ENCODE measurements around the gene IL25. TPM values are rescaled to one million over a fixed set of nuclear protein-coding genes. Genes with fewer than 3 reads are reported as not detected.

IL25 gene
- polyA plus RNA-seq, 2 of the 4 experiments (the other 2 are of a cell fraction), result not detected

GRCh38 chr14:23359722-23360447 lies 12.7 kb upstream of the IL25 start:
- no peaks in the 10 kb centered on the region for H3K4me1 ChIP-seq
- ATAC-seq (no peak; a peak in 1 of 6 replicates), FAIRE-seq (no peak), DNase-seq (ENCODE audit: low read depth in 1 of 2, low spot score in 1 of 2) (no peak)
- H3K4me2 ChIP-seq, result no peak overlapping the region
- ChIA-PET CTCF (interaction anchor here (0.6 to 9.6 kb wide), 10 partner anchors 10 to 127 kb away, joined by 3 to 80 read pairs (median 4); partner anchors contain the start of gene CMTM5), POLR2A (no interaction called here)
- TF ChIP-seq RAD21 (conservative IDR thresholded peaks at IDR 0.05 in 1 of 2, IDR thresholded peaks at IDR 0.05 in 1 of 2), result no peak
- TF ChIP-seq CBX2 (IDR thresholded peaks at IDR 0.05; ENCODE audit: borderline replicate concordance, low read depth), result no peak
- TF ChIP-seq PBX3 (IDR thresholded peaks at IDR 0.05), result no peak
- TF ChIP-seq ELK1 (IDR thresholded peaks at IDR 0.05; ENCODE audit: low read depth, low read length), result no peak
- H3K27ac ChIP-seq, result no peak overlapping the region
- H3K4me3 ChIP-seq, result no peak overlapping the region
- WGBS (ENCODE audit: missing lambda C conversion rate), result 48% methylated on average over 20 of the region's 22 CpGs
- H3K9me3 ChIP-seq, result no peaks in the 10 kb centered on the region

GRCh38 chr14:23360496-23360895 lies 12.1 kb upstream of the IL25 start:
- ChIA-PET POLR2A (no interaction called here), CTCF (interaction anchor here (0.6 to 9.6 kb wide), 10 partner anchors 10 to 126 kb away, joined by 3 to 80 read pairs (median 4); partner anchors contain the start of gene CMTM5)
- TF ChIP-seq RAD21 (conservative IDR thresholded peaks at IDR 0.05 in 1 of 2, IDR thresholded peaks at IDR 0.05 in 1 of 2), result peak in 1 of 2 experiments; percentile 27; a peak in 1 of 5 replicates
- no peak for TF ChIP-seq CHD4 (IDR thresholded peaks at IDR 0.05; ENCODE audit: borderline replicate concordance)
- peak; percentile 11; the same call in 1 of the 3 replicates for TF ChIP-seq CTCF (IDR thresholded peaks at IDR 0.05)
- 63% methylated on average over 1 of the region's 11 CpGs for WGBS (ENCODE audit: missing lambda C conversion rate)
- no peak for FAIRE-seq
- no peak overlapping the region for H3K4me3 ChIP-seq
- H3K27ac ChIP-seq, result no peak overlapping the region
- no peaks in the 10 kb centered on the region for H3K4me1 ChIP-seq
- H3K9me3 ChIP-seq, result no peaks in the 10 kb centered on the region
- peak; percentile 39 to 82; a peak in 4 of 6 replicates for ATAC-seq
- peak; percentile 35 to 57 for DNase-seq (ENCODE audit: low read depth in 1 of 2, low spot score in 1 of 2)
- no peak overlapping the region for H3K4me2 ChIP-seq

GRCh38 chr14:23361320-23361719 lies 11.3 kb upstream of the IL25 start:
- ChIA-PET CTCF (interaction anchor here (1.3 to 9.6 kb wide), 9 partner anchors 8 to 199 kb away, joined by 3 to 80 read pairs (median 5); partner anchors contain the start of genes CMTM5 and SLC22A17), POLR2A (interaction anchor here (1.2 kb wide), 1 partner anchor 9 kb away, joined by 3 read pairs; the partner anchor contains the start of gene SLC22A17)
- H3K4me1 ChIP-seq, result no peaks in the 10 kb centered on the region
- no peak overlapping the region for H3K4me3 ChIP-seq
- no peak overlapping the region for H3K27ac ChIP-seq
- FAIRE-seq, result no peak
- no peak for TF ChIP-seq HOXA7 (CRISPR knock-in tag; IDR thresholded peaks at IDR 0.05)
- no peak for TF ChIP-seq HES2 (IDR thresholded peaks at IDR 0.05)
- no peak for TF ChIP-seq CEBPB (IDR thresholded peaks at IDR 0.05)
- no peak for TF ChIP-seq FOXS1 (CRISPR knock-in tag; IDR thresholded peaks at IDR 0.05)
- no peak for TF ChIP-seq SMC3 (IDR thresholded peaks at IDR 0.05)
- no peak for TF ChIP-seq ZC3H11A (IDR thresholded peaks at IDR 0.05)
- no peak for TF ChIP-seq PHF8 (IDR thresholded peaks at IDR 0.05; ENCODE audit: borderline replicate concordance, low read depth)
- no peak for TF ChIP-seq RARB (CRISPR knock-in tag; IDR thresholded peaks at IDR 0.05)
- no peak for TF ChIP-seq HDAC2 (IDR thresholded peaks at IDR 0.05)
- no peak for TF ChIP-seq RCOR1 (IDR thresholded peaks at IDR 0.05; ENCODE audit: low read depth, low read length)
- no peak for TF ChIP-seq FOSL2 (IDR thresholded peaks at IDR 0.05)
- no peak for TF ChIP-seq FOSL2 (CRISPR knock-in tag; IDR thresholded peaks at IDR 0.05)
- no peak for TF ChIP-seq HMGXB4 (CRISPR knock-in tag; IDR thresholded peaks at IDR 0.05; ENCODE audit: borderline replicate concordance)
- TF ChIP-seq MAZ (IDR thresholded peaks at IDR 0.05; ENCODE audit: borderline replicate concordance, low read depth, low read length), result no peak
- H3K9me3 ChIP-seq, result no peaks in the 10 kb centered on the region
- no peak for DNase-seq (ENCODE audit: low read depth in 1 of 2, low spot score in 1 of 2)
- no peak overlapping the region for H3K4me2 ChIP-seq
- ATAC-seq, result 0 out of 6 replicates have a peak, but pooled peaks of 1 of the 2 experiments have one; percentile 28

Data from A549 (cell line).